Activated gamma-delta T cell treated with Interleukin-2 at 50 U/mL for 16 hours (primary cell): ENCODE data around the gene KLHL17.

Experiments used
- DNase-seq: peaks from one replicate; pipeline ENCODE4 v3.0.0-alpha.2; 2020

The KLHL17 gene

GRCh38 chr1:952603-953002 lies 7.8 kb upstream of the KLHL17 start:
- no peak for DNase-seq

GRCh38 chr1:953524-954320 lies 6.7 kb upstream of the KLHL17 start:
- no peak for DNase-seq

- DNase-seq, result no peak
Measured at GRCh38 chr1:954927-955326, 5.5 kb upstream of the KLHL17 start.

GRCh38 chr1:955474-955873 lies 4.9 kb upstream of the KLHL17 start:
- no peak for DNase-seq

GRCh38 chr1:956636-957035 lies 3.7 kb upstream of the KLHL17 start:
- no peak for DNase-seq

- peak; percentile 97 for DNase-seq
Measured at GRCh38 chr1:958823-959730, 1.3 kb upstream of the KLHL17 start, which contains the start of gene NOC2L. Gene NOC2L, minus strand, starts transcription at chr1:959256. Its CDS starts 16 bp downstream, at chr1:959240.

GRCh38 chr1:959731-960362 lies 537 bp upstream of the KLHL17 start:
- no peak for DNase-seq

- DNase-seq, result no peak
Measured at GRCh38 chr1:961132-961669, 817 bp downstream of the KLHL17 start.

- DNase-seq, result no peak
Measured at GRCh38 chr1:962381-963300, 2.3 kb downstream of the KLHL17 start.

- DNase-seq, result no peak
Measured at GRCh38 chr1:963301-963651, 2.9 kb downstream of the KLHL17 start.

GRCh38 chr1:963746-964525 lies 3.6 kb downstream of the KLHL17 start:
- DNase-seq, result no peak

GRCh38 chr1:964691-965525 lies 4.5 kb downstream of the KLHL17 start:
- no peak for DNase-seq

- no peak for DNase-seq
Measured at GRCh38 chr1:965526-966134, 5.2 kb downstream of the KLHL17 start.

GRCh38 chr1:966135-966703 lies 5.8 kb downstream of the KLHL17 start, which contains the start of gene PLEKHN1:
Gene PLEKHN1, plus strand, starts transcription at chr1:966482. Its CDS starts 50 bp downstream, at chr1:966532.
- peak; percentile 32 for DNase-seq

GRCh38 chr1:966704-967300 lies 6.4 kb downstream of the KLHL17 start:
- peak; percentile 80 for DNase-seq

- DNase-seq, result no peak
Measured at GRCh38 chr1:967466-968343, 7.3 kb downstream of the KLHL17 start.

GRCh38 chr1:969260-969855 lies 9.0 kb downstream of the KLHL17 start:
- no peak for DNase-seq
